ENCODE measurements around the gene GPR107. TPM values are rescaled to one million over a fixed set of nuclear protein-coding genes. Genes with fewer than 3 reads are reported as not detected.

GPR107 gene
- total RNA-seq, 1 donor from 2014 or later, result 58.7 TPM

DNA sequence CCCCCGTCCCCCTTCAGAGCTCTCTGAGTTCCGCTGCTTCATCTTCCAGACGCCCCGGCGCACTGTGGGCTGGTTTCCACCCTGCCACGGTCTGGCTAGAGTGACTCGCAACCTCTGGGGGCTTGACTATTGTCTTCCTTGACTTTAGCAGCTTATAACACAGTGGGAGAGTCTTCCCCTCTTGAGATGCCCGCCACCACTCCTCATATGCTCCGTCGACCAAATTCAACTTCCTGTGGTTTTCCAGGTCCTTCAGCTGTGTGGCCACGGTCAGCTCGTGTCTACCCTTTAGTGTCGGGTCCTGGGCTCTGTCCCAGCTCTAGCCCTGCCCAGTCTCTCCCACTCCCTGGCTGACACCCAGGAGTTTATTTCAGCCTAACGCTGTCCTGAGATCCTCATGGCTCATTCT is 90.3 kb downstream of the GPR107 start:
- DNase-seq (ENCODE audit: low read depth), result peak; percentile 72

DNA sequence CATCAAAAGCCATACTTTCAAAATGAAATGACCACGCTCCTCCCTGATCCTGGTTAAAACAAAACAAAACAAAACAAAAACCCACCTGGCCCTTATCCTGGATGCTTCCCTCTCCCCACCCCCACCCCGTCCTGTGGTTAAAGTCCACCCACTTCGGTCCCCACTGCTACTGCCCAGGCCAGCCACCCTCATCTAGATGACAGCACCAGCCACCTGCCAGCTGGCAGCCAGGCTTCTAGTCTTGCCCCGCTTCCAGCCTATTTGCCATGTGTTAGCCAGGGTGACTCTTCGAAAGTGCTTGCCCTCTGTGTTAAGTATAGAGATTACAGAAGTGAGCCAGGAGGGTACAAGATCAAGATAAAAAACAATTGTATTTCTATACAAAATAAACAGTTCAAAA is 91.0 kb downstream of the GPR107 start:
- Histone ChIP-seq H3K4me3 (ENCODE audit: insufficient read depth, low read depth, low read length) (no peak overlapping the region), H3K4me2 (ENCODE audit: low read length) (peak overlapping the region; percentile 78), H2AFZ (ENCODE audit: low read depth, low read length) (no peak overlapping the region), H3K27me3 (ENCODE audit: insufficient read depth, low read length) (no peaks in the 10 kb centered on the region), H3K9me3 (ENCODE audit: insufficient read depth, low read depth, low read length) (no peaks in the 10 kb centered on the region), H4K20me1 (ENCODE audit: insufficient read depth, low read length) (no peaks in the 10 kb centered on the region), H3K9ac (ENCODE audit: low read length) (no peak overlapping the region), H3K27ac (ENCODE audit: low read depth, low read length) (no peak overlapping the region), H3K36me3 (ENCODE audit: insufficient read depth, low read length) (no peaks in the 10 kb centered on the region), H3K79me2 (ENCODE audit: insufficient read depth, low read length) (no peaks in the 10 kb centered on the region), H3K4me1 (ENCODE audit: insufficient read depth, low read length) (peaks cover 12% of the 10 kb centered on the region)
- Mint-ChIP-seq H3K36me3 (ENCODE audit: low read depth, unreplicated experiment) (peaks cover 5% of the 10 kb centered on the region), H3K4me1 (ENCODE audit: low read depth, unreplicated experiment) (peaks cover 33% of the 10 kb centered on the region), H3K9me3 (ENCODE audit: unreplicated experiment) (peaks cover 3% of the 10 kb centered on the region), H3K27ac (ENCODE audit: unreplicated experiment) (no peak overlapping the region), H3K4me3 (ENCODE audit: unreplicated experiment) (no peak overlapping the region), H3K27me3 (ENCODE audit: low read depth, unreplicated experiment) (no peaks in the 10 kb centered on the region)
- DNase-seq (ENCODE audit: low read depth) (no peak), FAIRE-seq (no peak)
- TF ChIP-seq, protein P1, sequence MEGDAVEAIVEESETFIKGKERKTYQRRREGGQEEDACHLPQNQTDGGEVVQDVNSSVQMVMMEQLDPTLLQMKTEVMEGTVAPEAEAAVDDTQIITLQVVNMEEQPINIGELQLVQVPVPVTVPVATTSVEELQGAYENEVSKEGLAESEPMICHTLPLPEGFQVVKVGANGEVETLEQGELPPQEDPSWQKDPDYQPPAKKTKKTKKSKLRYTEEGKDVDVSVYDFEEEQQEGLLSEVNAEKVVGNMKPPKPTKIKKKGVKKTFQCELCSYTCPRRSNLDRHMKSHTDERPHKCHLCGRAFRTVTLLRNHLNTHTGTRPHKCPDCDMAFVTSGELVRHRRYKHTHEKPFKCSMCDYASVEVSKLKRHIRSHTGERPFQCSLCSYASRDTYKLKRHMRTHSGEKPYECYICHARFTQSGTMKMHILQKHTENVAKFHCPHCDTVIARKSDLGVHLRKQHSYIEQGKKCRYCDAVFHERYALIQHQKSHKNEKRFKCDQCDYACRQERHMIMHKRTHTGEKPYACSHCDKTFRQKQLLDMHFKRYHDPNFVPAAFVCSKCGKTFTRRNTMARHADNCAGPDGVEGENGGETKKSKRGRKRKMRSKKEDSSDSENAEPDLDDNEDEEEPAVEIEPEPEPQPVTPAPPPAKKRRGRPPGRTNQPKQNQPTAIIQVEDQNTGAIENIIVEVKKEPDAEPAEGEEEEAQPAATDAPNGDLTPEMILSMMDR (IDR thresholded peaks at IDR 0.05; ENCODE audit: insufficient read depth, low read depth, low read length), result no peak
- TF ChIP-seq EZH2 (IDR thresholded peaks at IDR 0.05; ENCODE audit: insufficient read depth, low read length), result no peak

More for the DNA sequence above, 90.3 kb downstream of the GPR107 start:
- peak overlapping the region; percentile 48 for H3K9ac ChIP-seq (ENCODE audit: low read length)
- no peak overlapping the region for H3K4me3 ChIP-seq (ENCODE audit: insufficient read depth, low read depth, low read length)
- Mint-ChIP-seq H3K4me3 (ENCODE audit: unreplicated experiment) (no peak overlapping the region), H3K9me3 (ENCODE audit: unreplicated experiment) (peaks cover 3% of the 10 kb centered on the region), H3K27me3 (ENCODE audit: low read depth, unreplicated experiment) (no peaks in the 10 kb centered on the region), H3K36me3 (ENCODE audit: low read depth, unreplicated experiment) (peaks cover 5% of the 10 kb centered on the region), H3K4me1 (ENCODE audit: low read depth, unreplicated experiment) (peaks cover 39% of the 10 kb centered on the region), H3K27ac (ENCODE audit: unreplicated experiment) (peak overlapping the region; percentile 90)
- H3K4me2 ChIP-seq (ENCODE audit: low read length), result peak overlapping the region; percentile 78
- H2AFZ ChIP-seq (ENCODE audit: low read depth, low read length), result peak overlapping the region; percentile 74
- TF ChIP-seq EZH2 (IDR thresholded peaks at IDR 0.05; ENCODE audit: insufficient read depth, low read length), result no peak
- TF ChIP-seq, protein P1 (IDR thresholded peaks at IDR 0.05; ENCODE audit: insufficient read depth, low read depth, low read length), result no peak
- H3K36me3 ChIP-seq (ENCODE audit: insufficient read depth, low read length), result no peaks in the 10 kb centered on the region
- no peak for FAIRE-seq
- no peaks in the 10 kb centered on the region for H4K20me1 ChIP-seq (ENCODE audit: insufficient read depth, low read length)
- H3K79me2 ChIP-seq (ENCODE audit: insufficient read depth, low read length), result no peaks in the 10 kb centered on the region
- H3K4me1 ChIP-seq (ENCODE audit: insufficient read depth, low read length), result peaks cover 20% of the 10 kb centered on the region
- no peak overlapping the region for H3K27ac ChIP-seq (ENCODE audit: low read depth, low read length)
- H3K9me3 ChIP-seq (ENCODE audit: insufficient read depth, low read depth, low read length), result no peaks in the 10 kb centered on the region
- H3K27me3 ChIP-seq (ENCODE audit: insufficient read depth, low read length), result no peaks in the 10 kb centered on the region

DNA sequence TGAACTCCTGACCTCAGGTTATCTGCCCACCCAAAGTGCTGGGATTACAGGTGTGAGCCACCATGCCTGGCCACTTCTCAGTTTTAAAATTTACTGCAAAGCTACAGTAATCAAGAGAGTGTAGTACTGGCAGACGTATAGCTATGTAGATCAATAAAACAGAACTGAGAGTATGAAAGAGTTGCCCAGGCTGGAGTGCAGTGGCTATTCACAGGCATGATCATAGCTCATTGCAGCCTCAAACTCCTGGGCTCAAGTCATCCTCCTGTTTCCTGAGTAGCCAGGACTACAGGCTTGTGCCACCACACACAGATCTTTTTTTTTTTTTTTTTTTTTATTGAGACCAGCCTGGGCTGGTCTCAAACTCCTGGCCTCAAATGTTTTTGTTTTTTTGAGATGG is 92.0 kb downstream of the GPR107 start:
- H3K4me3 Mint-ChIP-seq (ENCODE audit: unreplicated experiment), result no peak overlapping the region
- Histone ChIP-seq H3K9ac (ENCODE audit: low read length) (no peak overlapping the region), H3K4me3 (ENCODE audit: insufficient read depth, low read depth, low read length) (no peak overlapping the region), H3K36me3 (ENCODE audit: insufficient read depth, low read length) (no peaks in the 10 kb centered on the region), H2AFZ (ENCODE audit: low read depth, low read length) (no peak overlapping the region), H3K9me3 (ENCODE audit: insufficient read depth, low read depth, low read length) (no peaks in the 10 kb centered on the region), H4K20me1 (ENCODE audit: insufficient read depth, low read length) (no peaks in the 10 kb centered on the region), H3K27me3 (ENCODE audit: insufficient read depth, low read length) (no peaks in the 10 kb centered on the region), H3K4me1 (ENCODE audit: insufficient read depth, low read length) (peaks cover 14% of the 10 kb centered on the region), H3K79me2 (ENCODE audit: insufficient read depth, low read length) (no peaks in the 10 kb centered on the region), H3K4me2 (ENCODE audit: low read length) (no peak overlapping the region), H3K27ac (ENCODE audit: low read depth, low read length) (no peak overlapping the region)
- H3K27me3 Mint-ChIP-seq (ENCODE audit: low read depth, unreplicated experiment), result no peaks in the 10 kb centered on the region
- FAIRE-seq (no peak), DNase-seq (ENCODE audit: low read depth) (no peak)
- no peak for TF ChIP-seq EZH2 (IDR thresholded peaks at IDR 0.05; ENCODE audit: insufficient read depth, low read length)
- TF ChIP-seq, protein P1 (IDR thresholded peaks at IDR 0.05; ENCODE audit: insufficient read depth, low read depth, low read length), result no peak
- H3K27ac Mint-ChIP-seq (ENCODE audit: unreplicated experiment), result no peak overlapping the region
- peaks cover 5% of the 10 kb centered on the region for H3K36me3 Mint-ChIP-seq (ENCODE audit: low read depth, unreplicated experiment)
- H3K4me1 Mint-ChIP-seq (ENCODE audit: low read depth, unreplicated experiment), result peaks cover 25% of the 10 kb centered on the region
- H3K9me3 Mint-ChIP-seq (ENCODE audit: unreplicated experiment), result peaks cover 3% of the 10 kb centered on the region

Measured in astrocyte (in vitro differentiated cells and primary cell).